Hepatocyte (in vitro differentiated cells): Measurements from ENCODE around the gene SAA1. TPM values are rescaled to one million over a fixed set of nuclear protein-coding genes. Genes with fewer than 3 reads are reported as not detected.

Experiments
- polyA plus RNA-seq: library from polyadenylated mRNA; unstranded; fragments of >200 nt; fragmentation: Nextera tagmentation; extraction: Ambion mirVana; gene quantifications from 2 replicates; pipeline ENCODE4 v1.2.1, GENCODE V29; 2016
- small RNA-seq: library from RNA; depleted of rRNA; stranded (forward); fragments of <200 nt; gene quantifications from one replicate; pipeline ENCODE3, GENCODE V24; 2014
- total RNA-seq: library from RNA; depleted of rRNA; stranded (reverse); fragments of >200 nt; gene quantifications from 2 replicates; pipeline ENCODE4 v1.2.3, GENCODE V29; 2014

Gene SAA1
- total and polyA plus RNA-seq, 2 experiments from 2014 or later: 153 to 2,093 TPM

Small RNA genes lying within 50 kb of the gene (small RNA-seq; reads per million reads assigned to genes)
- gene RNA5SP333 (not detected), gene RNA5SP334 (not detected)

Other genes with a start within 250 kb of the SAA1 start
- 0.32 and 0.37 TPM in 2 replicates for gene TPH1, start 220.0 kb upstream of the SAA1 start, total RNA-seq
- not detected in 2 replicates for gene TPH1, start 220.0 kb upstream of the SAA1 start, polyA plus RNA-seq
- 11.7 and 13.0 TPM in 2 replicates for gene SAAL1, start 160.2 kb upstream of the SAA1 start, total RNA-seq
- gene SAAL1, start 160.2 kb upstream of the SAA1 start, polyA plus RNA-seq: 15.2 and 17.8 TPM in 2 replicates
- gene MRGPRX3, start 133.7 kb upstream of the SAA1 start, total RNA-seq: not detected in 2 replicates
- gene MRGPRX3, start 133.7 kb upstream of the SAA1 start, polyA plus RNA-seq: not detected in 2 replicates
- gene MRGPRX4, start 93.4 kb upstream of the SAA1 start, total RNA-seq: not detected in 2 replicates
- gene MRGPRX4, start 93.4 kb upstream of the SAA1 start, polyA plus RNA-seq: not detected in 2 replicates
- 73.0 and 73.8 TPM in 2 replicates for gene SAA4, start 29.5 kb upstream of the SAA1 start, total RNA-seq
- gene SAA4, start 29.5 kb upstream of the SAA1 start, polyA plus RNA-seq: 75.6 and 101 TPM in 2 replicates
- 20.1 and 27.4 TPM in 2 replicates for gene SAA2, start 17.6 kb upstream of the SAA1 start, total RNA-seq
- 111 and 170 TPM in 2 replicates for gene SAA2, start 17.6 kb upstream of the SAA1 start, polyA plus RNA-seq
- 18.0 and 24.7 TPM in 2 replicates for gene HPS5, start 55.9 kb downstream of the SAA1 start, total RNA-seq
- gene HPS5, start 55.9 kb downstream of the SAA1 start, polyA plus RNA-seq: 9.3 and 10.3 TPM in 2 replicates
- gene GTF2H1, start 56.3 kb downstream of the SAA1 start, total RNA-seq: 66.2 and 68.2 TPM in 2 replicates
- 25.3 and 33.8 TPM in 2 replicates for gene GTF2H1, start 56.3 kb downstream of the SAA1 start, polyA plus RNA-seq
- 380 and 421 TPM in 2 replicates for gene LDHA, start 128.3 kb downstream of the SAA1 start, total RNA-seq
- gene LDHA, start 128.3 kb downstream of the SAA1 start, polyA plus RNA-seq: 727 and 746 TPM in 2 replicates
- 0.57 and 2.6 TPM in 2 replicates for gene LDHC, start 146.1 kb downstream of the SAA1 start, total RNA-seq
- 1.7 and 2.9 TPM in 2 replicates for gene LDHC, start 146.1 kb downstream of the SAA1 start, polyA plus RNA-seq
- not detected in 2 replicates for gene LDHAL6A, start 189.6 kb downstream of the SAA1 start, total RNA-seq
- gene LDHAL6A, start 189.6 kb downstream of the SAA1 start, polyA plus RNA-seq: 0.06 TPM in 1 of 2 replicates, not detected in the other